HG03571 (cell line): ENCODE results near the gene SCARF1.

Experiments used
- ATAC-seq: cut with Tn5 transposase; IDR thresholded peaks from one replicate; pipeline ENCODE4 v1.9.1; 2021; ENCODE audit not compliant: unreplicated experiment

The SCARF1 gene

GRCh38 chr17:1648963-1649843 lies 3.7 kb upstream of the SCARF1 start:
- peak; percentile 46 for ATAC-seq

GRCh38 chr17:1648173-1648962 lies 2.8 kb upstream of the SCARF1 start:
- no peak for ATAC-seq

- no peak for ATAC-seq
These were observed 2.3 kb upstream of the SCARF1 start for GRCh38 chr17:1647802-1648171.

- ATAC-seq = no peak
These were observed 805 bp upstream of the SCARF1 start for GRCh38 chr17:1646199-1646875.

GRCh38 chr17:1644493-1645206 lies 882 bp downstream of the SCARF1 start:
- no peak for ATAC-seq

- no peak for ATAC-seq
These were observed 1.5 kb downstream of the SCARF1 start for GRCh38 chr17:1643999-1644492.

- ATAC-seq = no peak
These were observed 2.1 kb downstream of the SCARF1 start for GRCh38 chr17:1643293-1643998.

- no peak for ATAC-seq
These were observed 4.5 kb downstream of the SCARF1 start for GRCh38 chr17:1641065-1641403.

- ATAC-seq = no peak
These were observed 5.0 kb downstream of the SCARF1 start for GRCh38 chr17:1640329-1641064.

- no peak for ATAC-seq
These were observed 5.9 kb downstream of the SCARF1 start for GRCh38 chr17:1639549-1640180.

- ATAC-seq = no peak
These were observed 6.8 kb downstream of the SCARF1 start for GRCh38 chr17:1638624-1639300.

- ATAC-seq = no peak
These were observed 7.4 kb downstream of the SCARF1 start for GRCh38 chr17:1638171-1638590.

GRCh38 chr17:1636732-1637285 lies 8.7 kb downstream of the SCARF1 start:
- no peak for ATAC-seq

GRCh38 chr17:1635675-1636465 lies 9.7 kb downstream of the SCARF1 start:
- no peak for ATAC-seq

GRCh38 chr17:1634841-1635650 lies 10.5 kb downstream of the SCARF1 start:
- no peak for ATAC-seq

GRCh38 chr17:1630662-1631061 lies 14.9 kb downstream of the SCARF1 start:
- ATAC-seq = no peak
